ENCODE measurements around the gene MRS2.

GRCh38 chr6:24382220-24382540 is 20.6 kb upstream of the MRS2 start:
- TF ChIP-seq POLR2A (IDR thresholded peaks at IDR 0.05; ENCODE audit: low read length) (no peak), GATA1 (IDR thresholded peaks at IDR 0.05; ENCODE audit: low read depth, low read length) (no peak)

All from erythroblast (primary cell).